SK-MEL-5 (cell line): ENCODE results near the gene SFXN5. TPM values are rescaled to one million over a fixed set of nuclear protein-coding genes. Genes with fewer than 3 reads are reported as not detected.

Source experiments
- DNase-seq: peaks from one replicate; pipeline ENCODE4 v3.0.0-alpha.2; 2016; ENCODE audit warnings: low read depth, low spot score
- in situ Hi-C: cut with HindIII; loops from 2 replicates; pipeline ENCODE4 v1.10.0; 2016; ENCODE audit warnings: low sequenced_read_pairs, high pct_unique_total_duplicates, low pct_unique_long_range_greater_than_20kb
- total RNA-seq: library from RNA; depleted of rRNA; stranded (reverse); fragments of >200 nt; shearing (Covaris generic); gene quantifications from 2 replicates; pipeline ENCODE4 v1.2.3, GENCODE V29; 2014

The SFXN5 gene
- total RNA-seq, 1 experiment from 2014 or later: 7.1 TPM

GRCh38 chr2:72994282-72994990 lies 77.1 kb downstream of the SFXN5 start:
- no peak for DNase-seq
- in situ Hi-C loops: no loop called here

GRCh38 chr2:72993933-72994280 lies 77.6 kb downstream of the SFXN5 start:
- no peak for DNase-seq
- in situ Hi-C loops: no loop called here

GRCh38 chr2:72993147-72993932 lies 78.2 kb downstream of the SFXN5 start:
- peak; percentile 73 for DNase-seq
- in situ Hi-C loops: no loop called here

- in situ Hi-C loops: no loop called here
- no peak for DNase-seq
Observed at GRCh38 chr2:72992734-72993102, 78.8 kb downstream of the SFXN5 start.

GRCh38 chr2:72991980-72992733 lies 79.4 kb downstream of the SFXN5 start:
- no peak for DNase-seq
- in situ Hi-C loops: no loop called here

GRCh38 chr2:72991439-72991725 lies 80.1 kb downstream of the SFXN5 start:
- no peak for DNase-seq
- in situ Hi-C loops: no loop called here

- in situ Hi-C loops: no loop called here
- DNase-seq: no peak
Observed at GRCh38 chr2:72990695-72991438, 80.6 kb downstream of the SFXN5 start.

- in situ Hi-C loops: no loop called here
- no peak for DNase-seq
Observed at GRCh38 chr2:72989770-72990556, 81.5 kb downstream of the SFXN5 start.

- in situ Hi-C loops: no loop called here
- DNase-seq: no peak
Observed at GRCh38 chr2:72988726-72989273, 82.7 kb downstream of the SFXN5 start.

GRCh38 chr2:72988041-72988440 lies 83.5 kb downstream of the SFXN5 start:
- no peak for DNase-seq
- in situ Hi-C loops: no loop called here

- in situ Hi-C loops: no loop called here
Observed at GRCh38 chr2:72985891-72986683, 85.4 kb downstream of the SFXN5 start.

GRCh38 chr2:72985136-72985535 lies 86.4 kb downstream of the SFXN5 start:
- DNase-seq: no peak
- in situ Hi-C loops: no loop called here

More at GRCh38 chr2:72985891-72986683, 85.4 kb downstream of the SFXN5 start:
- DNase-seq: no peak

- in situ Hi-C loops: no loop called here
- DNase-seq: no peak
Observed at GRCh38 chr2:72984172-72984671, 87.3 kb downstream of the SFXN5 start.

- no peak for DNase-seq
- in situ Hi-C loops: no loop called here
Observed at GRCh38 chr2:72983500-72984161, 87.9 kb downstream of the SFXN5 start.

- DNase-seq: no peak
- in situ Hi-C loops: no loop called here
Observed at GRCh38 chr2:72982781-72983499, 88.6 kb downstream of the SFXN5 start.
